ENCODE measurements around the gene ARL5A. TPM values are rescaled to one million over a fixed set of nuclear protein-coding genes. Genes with fewer than 3 reads are reported as not detected.
A peak's percentile ranks its signal among the peaks of the same experiment; 100 is the strongest.

The ARL5A gene
- total RNA-seq, 1 donor from 2014 or later, result 129 TPM

- H3K36me3 ChIP-seq, result no peaks in the 10 kb centered on the region
- no peak overlapping the region for H3K27ac Mint-ChIP-seq
- no peaks in the 10 kb centered on the region for H3K27me3 Mint-ChIP-seq (ENCODE audit: insufficient read depth, low read depth)
- no peak for DNase-seq (ENCODE audit: low spot score)
- no peak overlapping the region for H3K4me3 Mint-ChIP-seq
- no peaks in the 10 kb centered on the region for H3F3A ChIP-seq (ENCODE audit: low read depth)
- no peaks in the 10 kb centered on the region for H3K9me3 ChIP-seq (ENCODE audit: low read depth)
- H3K9ac ChIP-seq, result no peak overlapping the region
- H3K36me3 Mint-ChIP-seq, result no peaks in the 10 kb centered on the region
- no peaks in the 10 kb centered on the region for H3K27me3 ChIP-seq
- no peak overlapping the region for H3K4me2 ChIP-seq
- no peak overlapping the region for H2AFZ ChIP-seq (replicated peaks)
- H3K9me3 Mint-ChIP-seq, result no peaks in the 10 kb centered on the region
- H3K4me1 Mint-ChIP-seq, result peaks cover 28% of the 10 kb centered on the region
- TF ChIP-seq CTCF (IDR thresholded peaks at IDR 0.05), result no peak
- no peak for TF ChIP-seq EZH2phosphoT487 (IDR thresholded peaks at IDR 0.05)
- no peak for TF ChIP-seq EZH2 (IDR thresholded peaks at IDR 0.05)
- no peak overlapping the region for H3K4me3 ChIP-seq
- H3K4me1 ChIP-seq, result no peaks in the 10 kb centered on the region
- H3K79me2 ChIP-seq (ENCODE audit: low read depth), result no peaks in the 10 kb centered on the region
- no peak overlapping the region for H3K27ac ChIP-seq
- H4K20me1 ChIP-seq (ENCODE audit: low read depth), result no peaks in the 10 kb centered on the region
Observed at GRCh38 chr2:151853070-151853758, 25.0 kb upstream of the ARL5A start.

GRCh38 chr2:151852260-151853069 lies 24.2 kb upstream of the ARL5A start:
- Mint-ChIP-seq H3K27ac (no peak overlapping the region), H3K4me1 (peaks cover 33% of the 10 kb centered on the region), H3K9me3 (no peaks in the 10 kb centered on the region), H3K36me3 (no peaks in the 10 kb centered on the region), H3K27me3 (ENCODE audit: insufficient read depth, low read depth) (no peaks in the 10 kb centered on the region), H3K4me3 (no peak overlapping the region)
- Histone ChIP-seq H3K9ac (no peak overlapping the region), H2AFZ (replicated peaks) (no peak overlapping the region), H3K9me3 (ENCODE audit: low read depth) (no peaks in the 10 kb centered on the region), H3K4me3 (no peak overlapping the region), H3K4me2 (no peak overlapping the region), H4K20me1 (ENCODE audit: low read depth) (no peaks in the 10 kb centered on the region), H3K36me3 (no peaks in the 10 kb centered on the region), H3F3A (ENCODE audit: low read depth) (no peaks in the 10 kb centered on the region), H3K27me3 (no peaks in the 10 kb centered on the region), H3K4me1 (no peaks in the 10 kb centered on the region), H3K27ac (no peak overlapping the region), H3K79me2 (ENCODE audit: low read depth) (no peaks in the 10 kb centered on the region)
- no peak for TF ChIP-seq EZH2 (IDR thresholded peaks at IDR 0.05)
- no peak for TF ChIP-seq EZH2phosphoT487 (IDR thresholded peaks at IDR 0.05)
- TF ChIP-seq CTCF (IDR thresholded peaks at IDR 0.05), result no peak
- no peak for DNase-seq (ENCODE audit: low spot score)

- H3K27me3 Mint-ChIP-seq (ENCODE audit: insufficient read depth, low read depth), result no peaks in the 10 kb centered on the region
- H3K79me2 ChIP-seq (ENCODE audit: low read depth), result no peaks in the 10 kb centered on the region
- H3K9me3 Mint-ChIP-seq, result no peaks in the 10 kb centered on the region
- no peak overlapping the region for H3K4me3 Mint-ChIP-seq
- H3F3A ChIP-seq (ENCODE audit: low read depth), result no peaks in the 10 kb centered on the region
- H3K36me3 Mint-ChIP-seq, result no peaks in the 10 kb centered on the region
- H3K9me3 ChIP-seq (ENCODE audit: low read depth), result no peaks in the 10 kb centered on the region
- no peak overlapping the region for H3K27ac ChIP-seq
- H2AFZ ChIP-seq (replicated peaks), result no peak overlapping the region
- H3K27ac Mint-ChIP-seq, result no peak overlapping the region
- no peaks in the 10 kb centered on the region for H3K4me1 ChIP-seq
- no peak for TF ChIP-seq EZH2phosphoT487 (IDR thresholded peaks at IDR 0.05)
- no peak for TF ChIP-seq CTCF (IDR thresholded peaks at IDR 0.05)
- no peak for TF ChIP-seq EZH2 (IDR thresholded peaks at IDR 0.05)
- DNase-seq (ENCODE audit: low spot score), result peak; percentile 10
- H3K4me1 Mint-ChIP-seq, result peaks cover 33% of the 10 kb centered on the region
- H3K36me3 ChIP-seq, result no peaks in the 10 kb centered on the region
- no peaks in the 10 kb centered on the region for H4K20me1 ChIP-seq (ENCODE audit: low read depth)
- no peaks in the 10 kb centered on the region for H3K27me3 ChIP-seq
- no peak overlapping the region for H3K4me3 ChIP-seq
- H3K9ac ChIP-seq, result no peak overlapping the region
- H3K4me2 ChIP-seq, result no peak overlapping the region
Observed at GRCh38 chr2:151851761-151852160, 23.5 kb upstream of the ARL5A start.

Measured in neural progenitor cell (in vitro differentiated cells).